ENCODE results near the gene HOXD8. TPM values are rescaled to one million over a fixed set of nuclear protein-coding genes. Genes with fewer than 3 reads are reported as not detected.
A peak's percentile ranks its signal among the peaks of the same experiment; 100 is the strongest.

The HOXD8 gene
- total and polyA plus RNA-seq, 2 of the 8 experiments (the other 6 are each of a cell fraction or from before 2014, with no cell fraction given): not detected

DNA sequence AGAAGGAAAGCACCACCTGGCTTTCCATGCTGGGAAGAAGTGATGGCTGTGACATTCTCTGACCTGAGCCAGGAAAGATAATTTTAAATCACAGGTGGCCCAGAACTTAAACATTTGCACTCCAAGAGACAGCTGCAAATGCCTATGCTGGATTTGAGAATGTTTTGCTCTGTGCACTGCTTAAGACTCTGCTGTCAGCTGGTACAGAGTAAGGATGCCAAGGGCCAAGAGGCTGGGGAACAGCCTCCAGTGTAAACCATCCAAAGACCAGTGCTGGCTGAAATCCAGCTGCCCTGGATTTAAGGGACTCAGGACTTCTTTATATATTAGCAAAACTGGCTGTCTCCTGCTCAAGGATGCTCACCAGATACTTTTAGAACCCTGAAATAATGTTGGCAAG lies 3.9 kb downstream of the HOXD8 start:
- CTCF ChIA-PET (ENCODE audit: partially characterized antibody): interaction anchor here (0.7 to 4.5 kb wide), 13 partner anchors 8 to 519 kb away, joined by 3 to 30 read pairs (median 5); partner anchors contain the start of genes HOXD4 and MTX2
- peak; percentile 65; the same call in 1 of the 2 replicates for TF ChIP-seq CBX8 (IDR thresholded peaks at IDR 0.05; ENCODE audit: borderline replicate concordance, low read depth, low read length)
- TF ChIP-seq CHD1 (IDR thresholded peaks at IDR 0.05; ENCODE audit: low read depth, low read length): no peak
- no peak for TF ChIP-seq BCL11A (IDR thresholded peaks at IDR 0.05; ENCODE audit: low read depth in 2 of 2, low read length in 2 of 2)
- TF ChIP-seq SUZ12 (IDR thresholded peaks at IDR 0.05; ENCODE audit: low read length): peak; percentile 12; the same call in 1 of the 2 replicates
- TF ChIP-seq SIRT6 (IDR thresholded peaks at IDR 0.05; ENCODE audit: low read length): no peak
- peak overlapping the region; percentile 32; the same call in 1 of the 2 replicates for H3K18ac ChIP-seq (ENCODE audit: extremely low read depth, low read length)

More for the DNA sequence above, 3.9 kb downstream of the HOXD8 start:
- no peak overlapping the region for H2AFZ ChIP-seq (ENCODE audit: low read length)
- peaks cover 7 to 29% of the 10 kb centered on the region in 2 experiments for H4K20me1 ChIP-seq (replicated peaks in 1 of 2; ENCODE audit: control insufficient read depth in 1 of 2, insufficient read depth in 2 of 2, low read length in 2 of 2)
- H3K23me2 ChIP-seq (ENCODE audit: low read depth, low read length): peaks cover 3% of the 10 kb centered on the region; the same call in 1 of the 2 replicates
- no peak overlapping the region for H2BK20ac ChIP-seq (ENCODE audit: low read length)
- H3K27ac ChIP-seq (ENCODE audit: low read depth, low read length): no peak overlapping the region
- no peak overlapping the region for H3K14ac ChIP-seq (ENCODE audit: insufficient read length)
- no peak overlapping the region for H4K91ac ChIP-seq (replicated peaks; ENCODE audit: insufficient read length, low read length)
- H3K79me1 ChIP-seq (ENCODE audit: low read depth, low read length): no peaks in the 10 kb centered on the region
- H3K4me3 ChIP-seq (ENCODE audit: extremely low read depth in 1 of 4, insufficient read depth in 2 of 4, low read depth in 3 of 4, low read length in 4 of 4): no peak overlapping the region
- DNase-seq (ENCODE audit: low read depth in 1 of 2, low spot score in 2 of 2) (peak in 1 of 2 experiments; percentile 29), FAIRE-seq (no peak)
- H2BK12ac ChIP-seq (ENCODE audit: low read depth, low read length): no peak overlapping the region
- no peaks in the 10 kb centered on the region for H3K9me3 ChIP-seq (ENCODE audit: insufficient read depth in 2 of 2, low read depth in 1 of 2, low read length in 1 of 2)
- peaks cover 0 to 12% (median 4%) of the 10 kb centered on the region in 4 experiments for H3K4me1 ChIP-seq (replicated peaks in 1 of 4; ENCODE audit: control insufficient read depth in 3 of 4, insufficient read depth in 4 of 4, low read length in 3 of 4)
- H2BK15ac ChIP-seq (ENCODE audit: low read length): no peak overlapping the region
- peaks cover 0 to 19% (median 0%) of the 10 kb centered on the region in 4 experiments; a peak in 1 of 8 replicates for H3K36me3 ChIP-seq (ENCODE audit: control insufficient read depth in 2 of 4, insufficient read depth in 4 of 4, low read length in 3 of 4)
- H3K4ac ChIP-seq (replicated peaks; ENCODE audit: insufficient read length, low read depth, low read length): no peak overlapping the region
- H4K5ac ChIP-seq (ENCODE audit: insufficient read length, low read depth, low read length): no peak overlapping the region
- no peak overlapping the region for H3K4me2 ChIP-seq (ENCODE audit: insufficient read depth in 1 of 2, low read depth in 2 of 2, low read length in 2 of 2)
- no peak overlapping the region; the same call in 1 of the 2 replicates for H2AK5ac ChIP-seq (ENCODE audit: low read depth, low read length)
- no peak overlapping the region for H3K23ac ChIP-seq (ENCODE audit: insufficient read length)
- POLR2A ChIA-PET (ENCODE audit: partially characterized antibody): no interaction called here
- peaks cover 93 to 100% (median 98%) of the 10 kb centered on the region in 4 experiments for H3K27me3 ChIP-seq (replicated peaks in 1 of 4; ENCODE audit: control insufficient read depth in 3 of 4, extremely low read depth in 1 of 4, insufficient read depth in 3 of 4, low read length in 3 of 4)
- H4K8ac ChIP-seq (ENCODE audit: extremely low read depth, insufficient read depth, low read length): no peak overlapping the region
- H3K56ac ChIP-seq (replicated peaks; ENCODE audit: insufficient read length, low read depth, low read length): no peak overlapping the region
- no peak overlapping the region for H3K9ac ChIP-seq (replicated peaks in 1 of 4; ENCODE audit: extremely low read depth in 1 of 4, low read depth in 3 of 4, low read length in 3 of 4)
- H2BK120ac ChIP-seq (replicated peaks; ENCODE audit: low read depth, low read length): no peak overlapping the region
- no peaks in the 10 kb centered on the region for H3K79me2 ChIP-seq (ENCODE audit: control insufficient read depth in 1 of 2, insufficient read depth in 2 of 2, low read length in 2 of 2)
- no peak overlapping the region for H2BK5ac ChIP-seq (ENCODE audit: low read depth, low read length)
